HG02610 (cell line): Measurements from ENCODE around the gene SARM1.

Experiments
- ATAC-seq: cut with Tn5 transposase; IDR thresholded peaks from one replicate; pipeline ENCODE4 v1.9.1; 2021; ENCODE audit warnings: mild to moderate bottlenecking, moderate library complexity; ENCODE audit not compliant: unreplicated experiment

The SARM1 gene

GRCh38 chr17:28367641-28368305, 3.7 kb upstream of the SARM1 start:
- no peak for ATAC-seq

GRCh38 chr17:28368306-28368831, 3.1 kb upstream of the SARM1 start:
- ATAC-seq, result no peak

GRCh38 chr17:28368915-28369683, 2.4 kb upstream of the SARM1 start:
- ATAC-seq, result no peak

GRCh38 chr17:28369684-28370034, 1.8 kb upstream of the SARM1 start:
- ATAC-seq, result no peak

GRCh38 chr17:28370035-28370743, 1.3 kb upstream of the SARM1 start, which contains the start of gene VTN:
Gene VTN (minus strand): TSS chr17:28370307. CDS start chr17:28370203, 104 bp downstream.
- ATAC-seq, result no peak

GRCh38 chr17:28370744-28371103, 770 bp upstream of the SARM1 start:
- ATAC-seq, result no peak

- peak; percentile 14 for ATAC-seq
Measured at GRCh38 chr17:28372203-28372944, 880 bp downstream of the SARM1 start.

- ATAC-seq, result no peak
Measured at GRCh38 chr17:28372945-28373274, 1.4 kb downstream of the SARM1 start.

- ATAC-seq, result no peak
Measured at GRCh38 chr17:28379814-28380801, 8.6 kb downstream of the SARM1 start.

- ATAC-seq, result no peak
Measured at GRCh38 chr17:28381141-28381825, 9.8 kb downstream of the SARM1 start.

GRCh38 chr17:28384281-28385036, 13.0 kb downstream of the SARM1 start:
- peak; percentile 75 for ATAC-seq

- no peak for ATAC-seq
Measured at GRCh38 chr17:28385037-28385400, 13.5 kb downstream of the SARM1 start.

- no peak for ATAC-seq
Measured at GRCh38 chr17:28385406-28385805, 13.9 kb downstream of the SARM1 start.

- ATAC-seq, result no peak
Measured at GRCh38 chr17:28386391-28386790, 14.9 kb downstream of the SARM1 start.

GRCh38 chr17:28388106-28388505, 16.6 kb downstream of the SARM1 start:
- ATAC-seq, result no peak

GRCh38 chr17:28390141-28390540, 18.6 kb downstream of the SARM1 start:
- no peak for ATAC-seq

- ATAC-seq, result no peak
Measured at GRCh38 chr17:28390563-28390962, 19.1 kb downstream of the SARM1 start.

- ATAC-seq, result no peak
Measured at GRCh38 chr17:28390984-28391383, 19.5 kb downstream of the SARM1 start.

GRCh38 chr17:28391401-28391800, 19.9 kb downstream of the SARM1 start:
- ATAC-seq, result no peak
